ENCODE data around the gene C12orf57.

Gene C12orf57

DNA sequence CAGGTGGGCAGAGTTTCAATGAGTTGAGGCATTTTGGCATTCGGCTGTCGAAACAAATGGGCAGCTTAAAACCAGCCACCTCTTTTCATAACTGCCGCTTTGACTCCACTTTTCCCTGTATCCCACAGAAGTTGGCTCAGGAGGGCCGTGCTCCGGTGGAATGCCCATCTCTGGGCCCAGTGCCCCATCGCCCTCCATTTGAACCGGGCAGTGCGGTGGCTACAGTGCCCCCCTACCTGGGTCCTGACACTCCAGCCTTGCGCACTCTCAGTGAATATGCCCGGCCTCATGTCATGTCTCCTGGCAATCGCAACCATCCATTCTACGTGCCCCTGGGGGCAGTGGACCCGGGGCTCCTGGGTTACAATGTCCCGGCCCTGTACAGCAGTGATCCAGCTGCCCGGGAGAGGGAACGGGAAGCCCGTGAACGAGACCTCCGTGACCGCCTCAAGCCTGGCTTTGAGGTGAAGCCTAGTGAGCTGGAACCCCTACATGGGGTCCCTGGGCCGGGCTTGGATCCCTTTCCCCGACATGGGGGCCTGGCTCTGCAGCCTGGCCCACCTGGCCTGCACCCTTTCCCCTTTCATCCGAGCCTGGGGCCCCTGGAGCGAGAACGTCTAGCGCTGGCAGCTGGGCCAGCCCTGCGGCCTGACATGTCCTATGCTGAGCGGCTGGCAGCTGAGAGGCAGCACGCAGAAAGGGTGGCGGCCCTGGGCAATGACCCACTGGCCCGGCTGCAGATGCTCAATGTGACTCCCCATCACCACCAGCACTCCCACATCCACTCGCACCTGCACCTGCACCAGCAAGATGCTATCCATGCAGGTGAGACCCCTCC lies 5.2 kb upstream of the C12orf57 start:
- DNase-seq, result no peak

GRCh38 chr12:6939191-6939540 lies 4.7 kb upstream of the C12orf57 start:
- no peak for DNase-seq

- DNase-seq, result no peak
Measured at GRCh38 chr12:6941267-6941666, 2.6 kb upstream of the C12orf57 start.

GRCh38 chr12:6941782-6942181 lies 2.0 kb upstream of the C12orf57 start:
- no peak for DNase-seq

DNA sequence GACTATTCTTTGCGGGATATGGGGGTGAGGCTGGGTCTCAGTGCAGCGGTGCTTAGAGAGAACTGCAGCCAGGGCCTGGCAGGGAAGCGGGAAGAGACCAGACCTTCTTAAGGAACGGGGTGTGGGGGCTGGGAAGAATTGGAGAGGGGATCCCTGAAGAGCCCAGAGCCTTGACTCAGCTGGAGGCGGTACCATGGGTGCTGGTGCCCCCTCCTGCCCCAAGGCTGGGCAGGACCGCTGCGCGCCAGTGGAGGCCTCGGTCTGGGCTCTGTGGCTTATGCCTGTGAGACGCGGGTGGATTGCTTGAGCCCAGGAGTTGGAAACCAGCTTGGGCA lies 1.5 kb upstream of the C12orf57 start:
- no peak for DNase-seq

GRCh38 chr12:6943389-6943721 lies 467 bp upstream of the C12orf57 start:
- DNase-seq, result peak; percentile 88

DNA sequence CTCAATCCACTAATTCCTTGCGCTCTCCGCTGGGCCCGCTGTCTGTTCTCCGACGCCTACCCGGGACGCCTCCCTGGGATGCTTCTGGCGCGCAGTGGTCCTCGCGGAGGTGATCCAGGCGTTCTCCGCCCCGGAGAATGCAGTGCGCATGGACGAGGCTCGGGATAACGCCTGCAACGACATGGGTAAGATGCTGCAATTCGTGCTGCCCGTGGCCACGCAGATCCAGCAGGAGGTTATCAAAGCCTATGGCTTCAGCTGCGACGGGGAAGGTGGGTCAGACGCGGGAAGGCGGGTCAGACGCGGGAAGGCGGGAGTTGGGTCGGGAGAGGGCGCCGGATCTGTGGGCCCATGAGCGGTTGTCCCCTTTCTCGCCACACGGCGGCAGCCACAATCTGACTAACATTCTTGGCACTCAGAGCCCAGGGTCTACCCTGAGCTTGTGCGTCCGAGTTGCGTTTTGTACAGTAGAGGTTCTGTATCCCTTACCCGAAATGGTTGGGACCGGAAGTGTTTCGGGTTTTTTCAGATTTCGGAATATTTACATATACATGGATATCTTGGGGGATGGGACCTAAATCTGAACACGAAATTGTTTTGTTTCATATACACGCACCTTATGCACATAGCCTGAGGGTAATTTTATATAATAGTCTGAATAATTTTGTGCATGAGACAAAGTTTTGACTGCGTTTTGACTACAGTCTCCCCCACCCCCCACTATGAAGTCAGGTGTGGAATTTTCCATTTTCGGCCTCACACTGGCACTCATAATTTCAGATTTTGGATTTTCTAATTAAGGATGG lies 762 bp downstream of the C12orf57 start:
- peak; percentile 95 for DNase-seq

- DNase-seq, result no peak
Measured at GRCh38 chr12:6945613-6946012, 1.8 kb downstream of the C12orf57 start.

DNA sequence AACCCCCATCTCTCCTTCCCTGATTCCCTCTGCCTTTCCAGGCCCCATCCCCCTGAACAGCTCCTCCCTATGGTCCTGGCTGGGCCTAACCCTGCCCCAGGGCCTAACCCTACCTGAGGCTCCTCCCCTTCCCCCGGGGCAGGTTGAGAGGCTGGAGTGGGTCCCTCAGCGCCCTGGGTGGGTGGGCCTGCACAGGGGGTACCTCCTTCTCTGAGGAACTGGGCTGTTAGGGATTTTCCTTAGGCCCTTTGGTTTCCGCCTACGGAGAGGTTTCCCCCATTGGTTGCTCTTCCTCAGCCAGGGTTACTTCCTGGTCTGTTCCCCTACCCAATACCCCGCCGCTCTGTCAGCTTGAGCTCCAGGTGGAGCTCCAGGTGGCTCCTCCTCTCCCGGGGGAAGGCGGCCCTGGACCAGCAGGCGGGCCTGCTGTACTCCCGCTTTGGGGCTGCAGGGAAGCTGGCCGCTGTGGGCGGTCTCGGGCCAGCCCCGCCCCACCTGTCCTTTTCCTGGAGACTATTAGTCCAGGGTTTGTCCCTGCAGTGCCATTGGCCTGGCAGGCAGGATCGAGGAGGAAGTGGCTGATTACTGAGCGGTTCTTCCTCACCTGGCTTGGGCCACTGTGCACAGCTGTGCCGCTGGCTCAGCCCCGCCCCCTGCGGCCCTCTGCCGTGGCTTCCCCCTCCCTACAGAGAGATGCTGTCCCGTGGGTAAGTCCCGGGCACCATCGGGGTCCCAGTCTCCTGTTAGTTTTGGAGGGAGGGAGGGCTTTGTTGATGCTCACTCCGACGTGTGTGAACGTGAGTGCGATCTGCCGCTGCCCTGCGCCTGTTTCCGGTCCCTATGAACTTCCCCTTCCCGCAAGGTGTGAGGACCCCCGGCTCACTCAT lies 2.5 kb downstream of the C12orf57 start:
- DNase-seq, result peak; percentile 80

GRCh38 chr12:6946920-6947374 lies 3.1 kb downstream of the C12orf57 start:
- DNase-seq, result no peak

DNA sequence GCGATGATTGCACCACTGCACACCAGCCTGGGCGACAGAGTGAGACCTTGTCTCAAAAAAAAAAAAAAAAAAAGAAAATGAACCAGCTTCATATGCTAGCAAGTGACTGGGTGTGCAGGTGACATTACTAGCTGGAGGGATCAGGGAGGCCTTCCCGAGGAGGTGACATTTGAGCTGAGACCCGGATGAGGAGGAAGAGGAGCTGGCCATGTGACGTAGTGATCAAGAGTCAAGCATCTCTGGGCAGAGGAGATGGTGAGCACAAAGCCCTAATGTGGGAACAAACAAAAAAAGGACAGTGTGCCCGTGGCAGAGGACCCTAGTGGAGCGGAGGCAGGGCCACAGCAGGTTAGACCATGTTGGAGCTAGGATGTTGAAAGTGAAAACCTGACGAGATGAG lies 3.8 kb downstream of the C12orf57 start:
- DNase-seq, result no peak

DNA sequence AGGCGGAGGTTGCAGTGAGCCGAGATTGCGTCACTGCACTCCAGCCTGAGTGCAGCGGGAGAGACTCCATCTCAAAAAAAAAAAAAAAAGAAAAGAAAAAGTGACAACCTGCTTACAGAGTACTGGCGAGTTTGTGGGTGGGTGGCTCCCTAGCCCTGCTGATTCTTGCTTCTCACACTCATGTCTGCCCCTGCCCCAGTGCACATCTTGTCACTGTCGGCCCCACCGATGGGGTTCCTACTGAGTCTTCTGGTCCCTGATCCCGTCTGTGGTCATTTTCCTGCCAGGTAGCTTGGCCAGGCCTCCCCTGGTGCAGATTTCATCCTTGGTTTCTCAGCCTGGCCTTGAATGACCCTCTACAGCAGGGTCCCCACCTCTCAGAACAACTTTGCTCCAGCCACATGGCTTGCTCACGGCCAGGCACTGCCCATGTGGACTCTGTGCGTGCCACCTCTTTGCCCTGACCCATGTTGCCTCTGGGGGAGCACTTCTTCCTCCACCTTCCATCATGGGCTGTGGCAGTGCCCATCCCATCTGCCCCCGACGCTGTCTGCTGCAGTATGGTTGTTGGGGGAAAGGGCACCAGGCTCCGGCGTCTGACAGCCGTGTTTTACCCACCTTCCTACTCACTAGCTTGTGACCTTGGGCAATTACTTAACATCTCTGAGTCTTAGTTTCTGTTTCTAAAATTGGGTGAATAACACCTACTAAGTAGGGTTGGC lies 5.2 kb downstream of the C12orf57 start:
- DNase-seq, result no peak

DNA sequence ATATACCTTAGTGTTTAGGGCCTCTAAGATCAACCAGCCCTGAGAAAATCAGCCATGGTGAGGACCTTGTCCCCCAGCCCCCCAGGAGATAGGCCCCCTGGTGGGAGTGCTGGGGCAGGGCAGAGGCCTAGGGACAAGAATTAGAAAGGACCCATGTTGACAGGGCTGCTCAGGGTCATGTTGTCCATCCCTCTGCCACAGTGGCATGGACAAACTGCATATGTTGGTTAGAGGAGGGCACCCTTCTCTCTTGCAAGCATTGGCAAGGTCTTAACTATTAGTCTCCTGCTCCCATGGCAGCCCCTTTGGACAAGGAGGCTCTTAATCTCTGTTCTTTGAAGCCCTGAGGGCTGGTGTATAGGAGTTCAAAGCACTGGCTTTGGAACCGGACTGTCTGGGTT lies 6.6 kb downstream of the C12orf57 start:
- DNase-seq, result peak; percentile 65

- peak; percentile 80 for DNase-seq
Measured at GRCh38 chr12:6950811-6951540, 7.2 kb downstream of the C12orf57 start, which contains the start of gene PTPN6. PTPN6 (plus strand) TSS chr12:6951356; CDS start chr12:6951513, 157 bp downstream.

- peak; percentile 51 for DNase-seq
Measured at GRCh38 chr12:6951551-6952120, 7.8 kb downstream of the C12orf57 start.

GRCh38 chr12:6952121-6952862 lies 8.5 kb downstream of the C12orf57 start:
- peak; percentile 51 for DNase-seq

GRCh38 chr12:6952863-6953441 lies 9.1 kb downstream of the C12orf57 start:
- DNase-seq, result no peak

DNA sequence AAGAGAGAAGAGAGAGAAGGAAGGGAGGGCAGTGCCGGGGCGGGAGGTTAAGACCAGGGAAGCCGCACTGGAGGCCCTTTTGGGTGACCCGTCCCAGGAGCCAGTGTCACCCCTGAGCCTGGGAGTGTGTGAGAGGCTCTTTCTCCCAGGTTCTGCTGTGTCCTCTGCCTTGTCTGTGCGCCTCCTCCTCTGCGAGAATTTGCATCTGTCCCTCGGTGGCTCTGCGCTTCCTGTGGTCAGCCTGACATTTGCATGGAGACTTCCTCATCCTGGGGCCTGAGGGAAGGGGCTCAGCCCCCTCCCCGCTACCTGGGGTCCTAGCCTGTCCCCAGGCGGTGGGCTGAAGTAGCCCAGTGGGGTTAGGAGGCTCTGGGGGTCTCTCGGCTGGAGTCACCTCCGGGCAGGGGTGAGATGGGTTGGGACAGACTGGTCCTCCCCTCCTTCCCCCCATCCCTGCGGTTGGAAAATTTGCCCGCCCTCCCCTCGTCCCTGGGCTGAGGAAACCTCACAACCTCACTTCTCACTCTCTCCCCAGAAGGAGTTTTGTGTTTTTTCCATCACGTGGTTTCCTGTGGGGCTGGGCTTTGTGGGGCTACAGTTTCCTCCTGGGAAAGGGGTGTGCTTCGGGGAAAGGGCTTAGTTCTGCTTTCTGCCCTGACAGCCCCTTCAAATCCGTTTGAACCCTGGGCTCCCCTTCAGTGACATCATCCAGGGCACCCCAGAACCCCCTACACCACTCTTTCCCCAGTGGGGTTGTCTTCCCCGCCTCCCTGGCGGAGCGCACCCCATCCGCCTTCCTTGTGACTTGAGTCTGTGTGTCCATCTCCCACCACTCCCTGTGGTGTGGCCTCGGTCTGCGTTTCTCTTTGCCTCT lies 9.9 kb downstream of the C12orf57 start:
- DNase-seq, result peak; percentile 90

Measured in activated CD4-positive, alpha-beta T cell treated with anti-CD3 and anti-CD28 coated beads, Interleukin-2, Interleukin-6, amounts not matched to agents 100 ng/mL and 50 ng/mL, durations not matched to agents 16 hours and 8 hours (primary cell).